ENCODE measurements around the gene TSC1. TPM values are rescaled to one million over a fixed set of nuclear protein-coding genes. Genes with fewer than 3 reads are reported as not detected.

The TSC1 gene
- total and polyA plus RNA-seq, 2 donors (not counting 3 experiments of a cell fraction or from before 2014, with no cell fraction given) = 43.9 to 51.2 TPM

GRCh38 chr9:132949709-132950108 is 5.3 kb upstream of the TSC1 start:
- H3K9me3 ChIP-seq (replicated peaks; ENCODE audit: control insufficient read depth, insufficient read depth, low read length) = no peaks in the 10 kb centered on the region
- H3K9me1 ChIP-seq (replicated peaks; ENCODE audit: control insufficient read depth, extremely low read depth, insufficient read depth, low read length) = no peaks in the 10 kb centered on the region
- peaks cover 0 to 7% of the 10 kb centered on the region in 2 experiments for H3K27me3 ChIP-seq (ENCODE audit: control insufficient read depth in 2 of 2, insufficient read depth in 2 of 2, low read length in 2 of 2)
- ChIA-PET CTCF (no interaction called here), POLR2A (no interaction called here)
- H2AFZ ChIP-seq (ENCODE audit: low read depth, low read length) = no peak overlapping the region
- intact Hi-C loops (cut with micrococcal nuclease) = loop anchor here (10.0 kb wide), 1 partner anchor 275 kb away; the partner anchor contains the start of gene GTF3C4
- TF ChIP-seq POLR2A (IDR thresholded peaks at IDR 0.05; ENCODE audit: low read depth, low read length) (no peak), EZH2 (IDR thresholded peaks at IDR 0.05; ENCODE audit: borderline replicate concordance, low read depth, low read length, severe bottlenecking) (no peak), POLR2AphosphoS5 (IDR thresholded peaks at IDR 0.05; ENCODE audit: insufficient read depth, low read depth, low read length) (no peak), JUN (IDR thresholded peaks at IDR 0.05; ENCODE audit: borderline replicate concordance, insufficient read depth, insufficient read length, low read depth) (no peak), CTCF (IDR thresholded peaks at IDR 0.05; ENCODE audit: extremely low read depth in 1 of 2, insufficient read depth in 1 of 2, low read depth in 1 of 2, low read length in 2 of 2) (no peak), GATA2 (IDR thresholded peaks at IDR 0.05; ENCODE audit: insufficient read depth, insufficient read length, low read depth, low read length) (no peak), FOS (IDR thresholded peaks at IDR 0.05; ENCODE audit: borderline replicate concordance, insufficient read depth, low read length) (no peak), MYC (IDR thresholded peaks at IDR 0.05; ENCODE audit: low read depth, low read length) (no peak)
- TF ChIP-seq, protein P1, sequence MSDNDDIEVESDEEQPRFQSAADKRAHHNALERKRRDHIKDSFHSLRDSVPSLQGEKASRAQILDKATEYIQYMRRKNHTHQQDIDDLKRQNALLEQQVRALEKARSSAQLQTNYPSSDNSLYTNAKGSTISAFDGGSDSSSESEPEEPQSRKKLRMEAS (IDR thresholded peaks at IDR 0.05; ENCODE audit: insufficient read depth, insufficient read length) = no peak
- no peak overlapping the region for H3K4me2 ChIP-seq (ENCODE audit: insufficient read depth, low read length)
- H3K9ac ChIP-seq (replicated peaks; ENCODE audit: extremely low read depth, insufficient read depth, low read length) = no peak overlapping the region
- no peak overlapping the region for H3K4me3 ChIP-seq (replicated peaks in 1 of 3; ENCODE audit: insufficient read depth in 1 of 3, low read depth in 1 of 3, low read length in 3 of 3)
- dilution Hi-C loops (cut with MboI; ENCODE audit: extremely low pct_ligation_motif_present, low sequenced_read_pairs) = no loop called here
- H4K20me1 ChIP-seq (replicated peaks; ENCODE audit: control insufficient read depth, extremely low read depth, insufficient read depth, low read length) = no peaks in the 10 kb centered on the region
- no TSS peak for BruUV-seq (replicated peaks)
- H3K36me3 ChIP-seq (ENCODE audit: control insufficient read depth in 2 of 2, extremely low read depth in 1 of 2, insufficient read depth in 2 of 2, low read length in 2 of 2) = no peaks in the 10 kb centered on the region
- no peaks in the 10 kb centered on the region for H3K4me1 ChIP-seq (ENCODE audit: control insufficient read depth, extremely low read depth, insufficient read depth, low read length)
- no peak overlapping the region for H3K27ac ChIP-seq (ENCODE audit: insufficient read depth, low read depth, low read length)
- no peaks in the 10 kb centered on the region for H3K79me2 ChIP-seq (ENCODE audit: control insufficient read depth, insufficient read depth, low read length)
- FAIRE-seq (no peak), DNase-seq (ENCODE audit: low read depth, low spot score) (no peak)
